ENCODE data around the gene CAMK1.

The CAMK1 gene

DNA sequence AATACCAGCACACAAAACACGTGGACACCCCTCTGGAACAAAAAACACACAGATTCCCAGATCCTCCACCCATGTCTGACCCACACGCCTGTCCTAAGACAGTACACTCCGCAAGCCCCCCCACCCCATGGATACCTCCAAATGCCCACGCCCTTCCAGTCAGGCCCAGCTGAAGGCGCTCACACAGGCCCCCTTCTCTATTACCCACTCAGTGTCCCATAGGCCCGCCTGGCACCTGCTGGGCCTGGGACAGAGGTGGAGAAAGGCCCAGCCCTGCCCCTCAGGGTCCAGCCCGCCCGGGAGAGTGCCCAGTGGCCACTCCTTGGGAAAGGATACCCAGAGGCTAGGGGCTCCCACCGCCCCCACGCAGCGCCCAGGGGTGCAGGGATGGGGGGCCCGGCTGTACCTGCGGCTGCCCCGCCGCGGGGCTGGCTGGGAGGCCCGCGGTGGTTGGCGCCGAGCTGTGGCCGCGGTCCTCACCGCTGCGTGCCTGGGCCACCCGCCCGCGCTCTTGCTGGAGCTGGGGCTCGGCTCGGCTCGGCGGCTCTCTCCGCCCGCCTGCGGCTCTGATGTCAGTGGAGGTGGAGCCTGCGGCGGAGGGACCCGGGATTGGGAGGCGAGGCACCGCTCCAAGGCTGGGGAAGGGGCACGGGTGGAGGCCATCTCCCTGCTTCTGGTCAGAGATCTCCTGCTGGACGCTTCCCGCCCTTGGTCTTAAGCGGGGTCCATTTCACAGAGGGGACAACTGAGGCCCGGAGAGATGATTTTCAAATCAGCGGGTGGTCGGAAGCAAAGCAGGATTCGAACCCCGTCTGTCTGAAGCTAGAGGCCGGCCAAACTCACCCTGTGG, at the start of gene CAMK1:
TSS of gene CAMK1 (minus strand) at position 522 of the 850 bp plus-strand sequence. CDS start 2,198 bp downstream, outside the sequence.
- DNase-seq, result peak; percentile 71

DNA sequence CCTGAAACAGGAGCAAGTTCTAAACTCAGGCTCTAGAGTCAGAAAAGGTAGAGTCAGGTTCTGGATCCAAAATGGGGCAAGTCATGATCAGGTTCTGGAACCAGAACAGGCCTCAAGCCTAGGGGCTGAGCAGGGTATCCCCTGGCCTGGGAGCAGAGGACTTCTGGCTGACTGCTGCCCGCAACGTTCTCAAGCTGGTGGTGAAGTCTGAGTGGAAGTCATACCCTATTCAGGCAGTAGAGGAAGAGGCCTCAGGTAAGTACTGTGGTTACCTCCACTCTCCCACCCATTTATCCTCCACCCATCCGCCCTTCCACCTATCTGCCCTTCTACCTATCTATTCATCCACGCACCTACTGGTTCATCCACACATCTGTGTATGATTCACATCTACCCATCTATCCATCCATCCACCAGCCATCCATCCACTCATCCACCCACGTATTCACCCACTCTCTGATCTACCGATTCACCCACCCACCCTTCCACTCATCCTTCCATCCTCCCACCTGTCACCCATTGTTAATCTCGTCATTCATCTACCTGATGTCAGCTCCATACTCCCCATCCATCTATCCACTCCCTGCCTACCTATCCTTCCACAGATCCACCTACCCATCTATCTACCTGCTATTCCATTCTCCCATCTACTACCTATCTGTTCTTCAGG, 49.1 kb upstream of the CAMK1 start:
- DNase-seq, result no peak

DNA sequence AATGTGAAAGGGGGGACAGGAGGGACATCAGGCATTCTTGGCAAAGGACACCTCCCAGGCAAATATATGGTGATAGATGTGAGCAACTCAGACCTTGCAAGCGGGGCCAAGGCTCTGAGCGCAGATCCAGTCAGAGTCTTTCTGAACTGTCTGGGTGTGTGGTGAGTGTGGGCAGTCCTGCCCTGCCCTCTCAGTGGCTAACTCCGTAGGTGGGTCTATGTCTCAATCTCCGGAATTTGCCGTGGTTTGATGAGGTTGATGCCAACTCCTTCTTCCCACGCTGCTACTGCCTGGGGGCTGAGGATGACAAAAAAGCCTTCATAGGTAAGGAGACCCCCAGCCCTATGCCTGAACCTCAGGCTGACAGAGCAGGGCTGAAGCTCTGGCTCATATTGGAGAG, 47.7 kb upstream of the CAMK1 start:
- DNase-seq, result no peak

DNA sequence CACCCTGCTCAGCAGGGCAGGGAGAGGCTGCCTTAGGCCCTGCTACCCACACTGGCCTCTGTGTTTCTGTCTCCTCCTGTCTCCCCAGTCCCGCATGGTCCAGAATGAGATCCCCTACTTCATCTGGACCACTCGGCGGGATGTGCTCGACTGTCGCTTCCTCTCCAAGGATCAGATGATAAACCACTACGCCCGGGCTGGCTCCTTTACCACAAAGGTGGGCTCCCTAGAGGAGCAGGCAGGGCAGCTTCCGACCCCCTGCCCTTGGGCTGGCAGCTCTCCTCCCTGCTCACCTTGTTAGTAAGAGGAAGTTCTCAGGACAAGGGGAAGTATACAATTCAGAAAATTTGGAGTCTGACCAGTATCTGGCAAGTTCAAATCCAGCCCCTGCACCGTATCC, 46.2 kb upstream of the CAMK1 start:
- no peak for DNase-seq

DNA sequence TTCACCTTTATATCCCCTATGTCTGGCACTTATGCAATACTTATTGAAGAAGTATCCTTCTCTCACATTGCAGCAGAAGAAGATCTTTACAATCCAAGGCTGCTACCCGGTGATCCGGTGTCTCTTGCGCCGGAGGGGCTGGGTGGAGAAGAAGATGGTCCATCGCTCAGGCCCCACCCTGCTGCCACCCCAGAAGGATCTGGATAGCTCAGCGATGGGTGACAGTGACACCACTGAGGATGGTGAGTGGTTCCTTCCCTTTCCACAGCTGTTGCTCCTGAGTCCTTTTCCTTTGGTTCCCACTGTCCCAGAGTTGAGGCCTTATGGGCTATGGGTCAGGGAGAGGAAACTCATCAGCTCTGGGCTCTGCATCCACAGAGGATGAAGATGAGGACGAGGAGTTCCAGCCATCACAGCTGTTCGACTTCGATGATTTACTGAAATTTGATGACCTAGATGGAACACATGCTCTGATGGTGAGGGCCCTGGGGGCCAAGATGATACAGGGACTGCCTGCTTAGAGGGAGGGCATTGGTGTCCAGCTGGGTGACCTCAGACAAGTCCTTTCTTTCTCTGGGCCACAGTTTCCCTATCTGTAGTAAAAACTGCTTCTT, 43.2 kb upstream of the CAMK1 start:
- DNase-seq, result no peak

DNA sequence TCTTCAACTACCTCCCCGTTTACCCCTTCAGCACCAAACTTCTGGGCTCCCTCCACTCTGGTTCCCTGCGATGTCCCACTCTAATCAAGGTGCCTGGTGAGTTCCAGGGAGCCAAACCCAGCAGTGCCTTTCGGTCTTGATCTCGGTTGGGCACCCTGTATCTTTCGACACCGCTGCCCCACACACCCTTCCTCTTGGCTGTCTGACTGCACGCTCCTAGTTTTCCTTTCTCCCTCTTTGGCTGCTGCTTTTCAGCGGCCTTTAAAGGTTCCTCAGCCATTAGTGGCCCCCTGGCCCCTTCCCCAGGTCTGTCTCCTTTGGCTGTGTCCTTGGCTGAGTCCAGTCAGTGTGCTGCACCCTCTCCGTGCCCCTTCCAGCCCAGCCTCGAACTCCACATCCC, 41.1 kb upstream of the CAMK1 start:
- DNase-seq, result no peak

DNA sequence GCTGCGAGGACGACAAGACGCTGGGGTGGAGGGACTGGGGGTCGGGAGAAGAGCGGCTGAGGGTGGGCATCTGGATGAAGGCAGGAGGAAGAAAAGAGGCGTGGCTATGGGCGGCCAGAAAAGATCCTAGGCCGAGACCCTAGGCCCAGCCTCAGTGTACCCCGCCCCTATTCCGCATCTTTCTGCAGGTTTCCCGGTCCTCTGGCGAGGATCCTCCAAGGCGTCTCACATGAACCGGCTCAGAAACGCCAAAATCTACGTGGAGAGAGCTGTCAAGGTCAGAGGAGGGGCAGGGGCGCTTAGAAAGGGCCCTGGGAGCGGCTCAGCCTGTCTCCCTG, 40.7 kb upstream of the CAMK1 start:
- no peak for DNase-seq

DNA sequence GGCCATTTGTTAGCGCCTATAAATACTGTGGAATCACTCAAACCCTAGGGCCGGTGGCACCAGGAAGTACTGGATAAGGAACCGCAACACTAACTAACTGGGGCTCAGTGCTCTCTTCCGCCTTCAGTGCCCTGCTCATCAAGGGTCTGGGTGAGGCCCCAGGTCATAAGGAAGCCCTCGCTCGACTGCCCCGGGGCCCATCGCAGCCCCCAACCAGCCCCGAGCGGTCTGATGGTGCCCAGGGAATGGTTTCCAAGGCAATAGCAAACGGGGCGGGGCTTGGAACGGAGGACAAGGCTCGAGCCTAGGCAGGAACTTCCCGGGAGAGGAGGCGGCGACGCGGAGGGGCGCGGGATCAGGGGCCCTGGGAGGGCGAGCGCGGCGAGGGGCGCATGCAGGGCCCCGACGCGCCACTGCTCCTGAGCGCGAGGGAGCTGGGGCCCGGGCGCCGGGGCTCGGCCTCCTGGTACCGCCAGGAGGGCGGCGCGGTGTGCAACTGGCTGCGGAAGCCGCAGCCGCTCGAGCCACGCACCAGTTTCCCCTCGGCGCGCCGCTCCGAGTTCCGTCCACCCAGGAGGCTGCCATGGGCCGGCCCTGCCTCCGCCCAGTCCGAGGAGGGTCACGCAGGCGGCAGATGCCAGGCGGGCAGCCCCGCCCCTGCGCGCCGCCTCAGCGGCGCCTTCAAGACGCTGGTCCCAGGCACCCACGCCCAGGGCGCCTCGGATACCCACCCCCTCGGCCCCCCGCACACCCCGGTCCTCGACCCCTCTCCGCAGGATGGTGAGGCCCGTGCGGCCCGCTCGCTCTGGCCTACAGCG, 40.1 kb upstream of the CAMK1 start, which contains the start of gene TTLL3:
TSS of gene TTLL3 (plus strand) at position 648 of the 818 bp plus-strand sequence. CDS start 400 bp downstream, outside the sequence.
- DNase-seq, result peak; percentile 48

DNA sequence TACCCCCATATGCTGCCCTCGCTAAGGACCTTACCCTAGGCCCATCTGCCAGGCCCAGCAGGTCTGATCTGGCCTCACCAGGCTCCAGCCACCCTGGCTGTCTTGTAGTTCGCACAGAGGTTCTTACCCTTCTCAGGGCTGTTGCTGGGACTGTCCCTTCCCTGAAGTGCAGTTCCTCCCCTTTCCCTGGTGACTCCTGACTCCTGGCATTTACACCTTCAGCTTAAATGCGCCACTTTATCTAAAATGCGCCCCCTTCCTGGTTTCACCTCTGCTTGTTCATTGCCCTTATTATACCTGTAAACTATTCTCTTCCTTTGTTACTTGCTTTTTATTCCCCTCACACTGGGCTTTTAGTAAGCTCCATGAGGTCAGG, 39.5 kb upstream of the CAMK1 start:
- peak; percentile 11 for DNase-seq

DNA sequence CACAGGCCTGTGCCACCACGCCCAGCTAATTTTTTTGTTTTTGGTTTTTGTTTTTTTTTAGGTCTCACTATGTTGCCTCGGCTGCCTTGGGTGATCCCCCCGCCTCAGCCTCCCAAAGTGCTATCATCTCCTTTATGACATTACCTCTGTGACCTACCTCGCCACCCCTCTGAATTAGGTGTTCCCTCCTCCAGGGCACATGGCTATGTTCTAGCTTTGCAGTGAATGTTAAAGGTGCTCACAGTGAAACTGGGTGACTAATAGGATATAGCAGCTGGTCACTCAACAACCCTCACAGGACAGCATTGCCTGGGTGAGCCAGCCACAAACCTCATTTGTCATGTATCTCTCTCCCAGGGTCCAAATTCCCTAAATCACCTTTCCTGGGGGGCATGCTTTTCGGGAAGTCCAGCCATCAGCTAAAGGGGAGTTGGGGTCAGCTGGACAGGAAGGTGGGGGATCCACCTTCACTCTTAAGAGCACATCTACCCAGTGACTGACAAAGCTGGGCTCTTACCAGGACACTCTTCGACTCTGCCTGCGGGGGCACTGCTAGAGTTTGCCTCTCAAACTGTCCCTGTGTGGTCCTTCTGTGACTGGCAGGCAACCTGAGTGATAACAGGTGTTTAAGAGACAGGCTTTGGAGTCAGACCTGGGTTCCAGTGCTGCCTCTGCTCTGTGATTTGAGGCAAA, 38.7 kb upstream of the CAMK1 start:
- peak; percentile 54 for DNase-seq

DNA sequence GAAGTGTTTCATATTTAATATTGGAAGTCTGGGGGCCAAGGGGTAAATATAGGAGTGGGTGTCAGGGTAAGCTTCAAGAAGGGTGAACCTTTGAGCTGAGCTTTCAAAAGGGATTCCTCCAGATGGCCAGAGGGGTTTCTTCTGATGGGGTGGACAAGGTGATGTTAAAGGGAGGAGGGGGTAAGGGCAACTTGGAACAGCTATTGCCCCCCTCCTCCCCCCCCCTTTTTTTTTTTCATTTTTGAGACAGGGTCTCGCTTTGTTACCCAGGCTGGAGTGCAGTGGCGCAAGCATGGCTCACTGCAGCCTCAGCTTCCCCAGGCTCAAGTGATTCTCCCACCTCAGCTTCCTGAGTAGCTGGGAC, 38.2 kb upstream of the CAMK1 start:
- DNase-seq, result no peak

DNA sequence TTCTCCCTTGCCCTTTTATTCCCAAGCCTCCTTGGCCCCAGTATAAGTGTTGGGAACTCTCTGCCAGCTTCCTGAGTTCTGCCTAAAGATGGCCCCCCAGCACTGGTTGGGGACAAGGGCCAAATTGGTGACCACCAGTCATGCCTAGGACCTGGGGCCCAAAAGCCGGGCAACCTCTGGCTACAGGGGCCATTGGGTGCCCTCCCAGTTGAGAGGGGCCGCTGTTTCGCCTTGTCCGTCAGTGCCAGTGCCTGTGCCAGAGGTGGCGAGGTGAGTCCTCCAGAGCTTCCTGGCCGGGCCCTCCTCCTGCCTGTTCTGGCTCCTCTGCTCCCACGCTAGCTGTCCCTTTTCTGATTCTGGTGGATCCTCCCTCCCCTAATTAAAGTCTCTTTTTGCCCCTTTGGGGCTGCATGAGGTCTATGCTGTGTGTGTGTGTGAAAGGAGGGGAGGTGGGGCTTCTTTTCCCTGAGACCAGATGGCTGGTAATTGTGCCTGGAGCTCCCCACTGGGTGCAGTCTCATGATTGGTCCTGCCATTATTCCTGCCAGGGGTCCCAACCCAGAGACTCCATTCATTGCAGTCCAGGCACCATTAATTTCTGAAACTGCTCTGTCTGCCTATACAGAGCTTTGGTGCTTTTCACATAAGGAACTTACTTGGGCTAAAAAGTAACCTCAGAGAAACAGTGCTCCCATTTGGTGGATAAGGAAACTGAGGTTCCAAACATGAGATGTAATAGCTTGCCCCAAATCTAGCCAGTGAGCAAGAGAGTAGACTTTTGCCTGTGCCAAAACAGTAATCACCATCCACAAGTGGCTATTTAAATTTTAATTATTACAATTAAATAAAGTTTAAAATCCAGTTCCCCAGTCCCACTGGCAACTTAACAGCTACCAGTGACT, 37.2 kb upstream of the CAMK1 start:
- no peak for DNase-seq

DNA sequence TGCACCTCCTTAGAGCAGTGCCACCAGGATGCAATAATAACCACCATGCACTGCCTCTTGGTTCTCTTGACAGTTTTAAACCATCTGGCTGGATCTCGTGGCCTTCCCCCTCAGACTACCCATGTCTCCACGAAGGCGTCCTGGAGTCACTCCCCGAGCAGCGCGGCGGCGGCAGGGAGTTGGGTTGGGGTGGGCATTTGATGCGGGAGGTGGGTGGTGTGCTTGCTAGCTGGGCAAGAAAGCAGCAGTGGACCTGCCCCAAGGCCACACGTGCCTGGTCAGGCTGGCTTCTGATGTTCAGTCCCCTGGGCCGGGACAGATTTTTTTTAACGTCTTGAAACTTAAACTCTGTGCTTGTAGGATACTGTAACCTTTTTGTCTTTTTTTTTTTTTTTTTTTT, 36.4 kb upstream of the CAMK1 start:
- DNase-seq, result no peak

DNA sequence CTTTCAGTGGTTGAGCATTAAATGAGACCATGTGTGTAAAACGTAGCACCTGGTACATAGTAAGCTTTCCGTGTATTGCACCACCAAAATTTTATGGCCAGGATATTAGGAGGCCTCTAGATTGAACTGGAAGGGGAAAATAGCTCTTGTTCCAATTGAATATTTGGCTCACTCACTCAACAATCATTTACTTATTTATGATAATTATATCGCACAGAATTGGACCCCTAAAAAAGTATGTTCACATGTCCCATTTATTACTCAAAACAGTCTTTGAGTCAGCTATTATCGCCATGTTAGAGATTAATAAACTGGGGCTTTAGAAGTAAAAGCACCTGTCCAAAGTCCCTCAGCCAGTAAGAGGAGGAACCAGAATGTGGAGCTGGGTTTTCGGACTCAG, 35.2 kb upstream of the CAMK1 start:
- no peak for DNase-seq

DNA sequence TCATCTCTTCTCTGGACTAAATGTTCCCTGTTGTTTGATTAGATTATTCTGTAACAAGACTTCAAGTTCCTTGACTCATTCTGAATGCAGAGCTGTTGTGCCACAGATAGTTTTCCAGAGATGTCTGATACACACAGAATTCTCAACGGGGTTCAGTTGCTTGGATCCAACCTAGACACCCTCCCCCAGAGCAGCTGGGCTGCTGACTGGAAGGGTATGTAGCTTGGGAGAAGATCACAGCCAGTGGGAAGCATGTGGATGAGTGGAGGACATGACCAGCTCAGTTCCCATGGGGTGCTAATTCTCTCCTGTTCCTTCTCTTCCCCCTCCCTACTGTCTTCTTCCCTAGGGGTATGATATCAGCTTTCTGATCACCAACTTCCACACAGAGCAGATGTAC, 33.7 kb upstream of the CAMK1 start:
- no peak for DNase-seq

DNA sequence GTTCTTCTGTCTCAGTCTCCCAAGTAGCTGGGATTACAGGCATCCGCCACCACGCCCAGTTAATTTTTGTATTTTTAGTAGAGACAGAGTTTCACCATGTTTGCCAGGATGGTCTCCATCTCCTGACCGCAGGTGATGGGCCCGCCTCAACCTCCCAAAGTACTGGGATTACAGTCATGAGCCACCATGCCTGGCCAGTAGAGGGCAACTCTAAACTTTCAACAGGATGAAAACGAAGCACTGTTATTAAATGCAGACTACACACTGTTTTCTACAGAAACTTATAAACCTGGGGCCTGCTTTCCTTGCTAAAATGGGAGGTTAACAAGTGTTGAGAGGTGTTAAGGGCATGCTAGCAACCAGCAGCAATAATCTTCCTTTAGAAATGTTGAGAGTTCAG, 30.8 kb upstream of the CAMK1 start:
- no peak for DNase-seq

DNA sequence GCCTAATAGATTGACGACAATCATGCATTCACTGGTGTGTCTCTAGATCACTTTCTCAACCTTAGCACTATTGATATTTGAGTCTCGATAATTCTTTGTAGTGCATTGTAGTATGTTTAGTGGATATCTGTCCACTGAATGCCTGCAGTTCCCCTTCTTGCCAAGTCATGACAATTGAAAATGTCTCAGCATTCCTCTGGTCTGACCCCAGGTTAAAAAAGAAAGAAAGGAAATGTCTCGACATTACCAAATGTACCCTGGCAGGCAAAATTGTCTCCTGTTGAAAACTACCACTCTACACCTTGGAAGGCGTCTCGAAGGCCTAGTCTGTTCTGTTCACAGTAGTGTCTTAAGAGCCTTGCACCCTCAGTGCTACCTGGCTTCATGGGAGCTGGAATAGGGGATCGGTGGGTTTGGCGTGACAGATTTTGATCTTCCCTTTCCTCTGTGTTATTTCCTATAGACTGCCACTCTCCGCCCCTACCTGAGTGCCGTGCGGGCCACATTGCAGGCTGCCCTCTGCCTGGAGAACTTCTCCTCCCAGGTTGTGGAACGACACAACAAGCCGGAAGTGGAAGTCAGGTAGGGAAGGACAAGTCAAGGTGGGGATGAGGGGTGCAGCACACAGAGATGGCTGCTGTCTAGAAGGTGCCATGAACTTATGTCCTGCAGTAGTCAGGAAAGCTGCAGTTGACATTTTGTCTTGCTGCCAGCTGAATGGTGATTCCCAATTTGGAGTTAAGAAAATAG, 27.6 kb upstream of the CAMK1 start:
- DNase-seq, result no peak

DNA sequence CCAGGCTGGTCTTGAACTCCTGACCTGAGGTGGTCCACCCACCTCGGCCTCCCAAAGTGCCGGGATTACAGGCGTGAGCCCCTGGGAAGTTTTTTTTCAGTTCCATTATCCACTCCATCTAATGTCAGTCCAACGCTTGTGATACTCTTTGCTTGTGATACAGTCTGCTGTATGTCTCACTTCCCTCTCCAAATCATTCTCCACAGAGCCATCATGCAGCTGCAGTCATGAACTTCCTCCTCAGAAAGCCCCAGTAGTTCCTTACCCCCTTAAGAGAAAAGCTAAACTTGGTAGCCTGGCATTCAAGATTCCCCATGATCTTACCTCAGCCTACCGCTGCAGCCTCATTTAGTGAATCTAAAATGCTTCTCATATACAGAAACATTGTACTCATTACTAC, 25.5 kb upstream of the CAMK1 start:
- no peak for DNase-seq

DNA sequence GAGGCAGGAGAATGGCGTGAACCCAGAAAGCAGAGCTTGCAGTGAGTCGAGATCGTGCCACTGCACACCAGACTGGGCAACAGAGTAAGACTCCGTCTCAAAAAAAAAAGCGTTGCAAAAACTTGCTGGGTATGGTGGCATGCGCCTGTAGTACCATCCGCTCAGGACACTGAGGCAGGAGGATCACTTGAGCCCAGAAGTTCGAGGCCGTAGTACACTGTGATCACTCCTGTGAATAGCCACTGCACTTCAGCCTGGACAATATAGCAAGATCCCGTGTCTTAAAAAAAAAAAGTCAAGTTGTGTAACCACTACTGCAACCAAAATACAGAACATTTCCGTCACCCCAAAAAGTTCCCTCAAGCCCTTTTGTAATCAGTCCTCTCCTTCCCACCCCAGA, 24.7 kb upstream of the CAMK1 start:
- no peak for DNase-seq

DNA sequence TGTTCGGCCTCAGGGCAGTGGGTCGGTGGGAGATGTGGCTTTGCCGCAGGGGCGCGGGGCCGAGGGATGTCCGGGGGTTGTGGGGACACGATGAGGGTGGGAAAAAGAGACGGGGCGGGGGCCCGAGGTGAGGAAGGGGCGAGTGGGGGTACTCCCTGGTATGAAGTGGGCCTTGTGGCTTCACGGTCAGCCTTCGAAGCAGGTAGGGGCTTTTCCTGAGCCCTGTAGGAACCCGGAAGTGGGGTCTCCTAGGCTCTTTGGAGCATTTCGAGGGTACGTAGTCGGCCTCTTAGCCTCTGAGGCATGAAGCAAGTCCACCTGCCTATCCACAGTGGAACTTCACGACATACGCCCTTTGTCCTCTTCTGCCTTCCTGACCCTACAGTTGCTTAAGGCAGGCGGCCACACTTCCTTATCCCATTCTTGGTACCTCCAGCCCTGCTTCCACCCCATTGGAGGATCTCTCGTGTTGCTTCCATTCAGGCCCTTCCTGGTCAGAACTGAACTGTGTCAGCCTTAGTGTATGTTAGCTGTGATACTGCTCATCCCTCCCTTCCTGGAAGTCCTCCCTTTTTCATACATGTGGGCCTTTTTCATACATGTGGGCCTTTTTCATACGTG, 23.5 kb upstream of the CAMK1 start:
- DNase-seq, result peak; percentile 32
